Measurements from ENCODE around the gene MRFAP1L1.

DNA sequence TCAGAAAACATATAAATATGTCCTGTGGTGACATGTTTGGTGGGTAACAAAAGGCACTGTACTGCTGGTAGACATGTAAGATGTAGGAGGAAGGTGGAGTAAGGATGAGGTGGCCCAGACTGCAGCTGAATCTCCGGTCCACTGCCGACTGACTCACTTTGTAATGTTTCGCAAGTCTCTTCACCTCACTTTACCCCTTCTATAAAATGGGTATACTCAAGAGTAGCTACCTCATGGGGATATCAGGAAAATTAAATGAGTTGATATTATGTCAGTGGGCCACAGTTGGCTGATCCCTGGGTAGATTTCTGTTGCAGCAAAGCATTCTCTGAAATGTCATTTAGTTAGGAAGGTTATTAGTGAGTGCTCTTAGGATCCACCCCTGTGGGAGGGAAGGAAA lies 47.1 kb downstream of the MRFAP1L1 start:
- TF ChIP-seq, protein P1, sequence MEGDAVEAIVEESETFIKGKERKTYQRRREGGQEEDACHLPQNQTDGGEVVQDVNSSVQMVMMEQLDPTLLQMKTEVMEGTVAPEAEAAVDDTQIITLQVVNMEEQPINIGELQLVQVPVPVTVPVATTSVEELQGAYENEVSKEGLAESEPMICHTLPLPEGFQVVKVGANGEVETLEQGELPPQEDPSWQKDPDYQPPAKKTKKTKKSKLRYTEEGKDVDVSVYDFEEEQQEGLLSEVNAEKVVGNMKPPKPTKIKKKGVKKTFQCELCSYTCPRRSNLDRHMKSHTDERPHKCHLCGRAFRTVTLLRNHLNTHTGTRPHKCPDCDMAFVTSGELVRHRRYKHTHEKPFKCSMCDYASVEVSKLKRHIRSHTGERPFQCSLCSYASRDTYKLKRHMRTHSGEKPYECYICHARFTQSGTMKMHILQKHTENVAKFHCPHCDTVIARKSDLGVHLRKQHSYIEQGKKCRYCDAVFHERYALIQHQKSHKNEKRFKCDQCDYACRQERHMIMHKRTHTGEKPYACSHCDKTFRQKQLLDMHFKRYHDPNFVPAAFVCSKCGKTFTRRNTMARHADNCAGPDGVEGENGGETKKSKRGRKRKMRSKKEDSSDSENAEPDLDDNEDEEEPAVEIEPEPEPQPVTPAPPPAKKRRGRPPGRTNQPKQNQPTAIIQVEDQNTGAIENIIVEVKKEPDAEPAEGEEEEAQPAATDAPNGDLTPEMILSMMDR (IDR thresholded peaks at IDR 0.05) = no peak
- TF ChIP-seq POLR2A (IDR thresholded peaks at IDR 0.05) = no peak

All from uterus (tissue), 2 donors.